Activated T-cell treated with anti-CD3 and anti-CD28 coated beads for 48 hours (primary cell): ENCODE measurements around the gene PLA2G2D.

Experiments
- DNase-seq: peaks from one replicate; pipeline ENCODE4 v3.0.0-alpha.2; 2020; ENCODE audit warnings: low read depth

Gene PLA2G2D

GRCh38 chr1:20086800-20087199 lies 32.5 kb downstream of the PLA2G2D start:
- no peak for DNase-seq

GRCh38 chr1:20083178-20083944 lies 36.0 kb downstream of the PLA2G2D start:
- DNase-seq = no peak

GRCh38 chr1:20082772-20083171 lies 36.6 kb downstream of the PLA2G2D start:
- DNase-seq = no peak

GRCh38 chr1:20081353-20081810 lies 38.0 kb downstream of the PLA2G2D start:
- no peak for DNase-seq

- DNase-seq = no peak
Measured at GRCh38 chr1:20080441-20081352, 38.6 kb downstream of the PLA2G2D start.

- DNase-seq = no peak
Measured at GRCh38 chr1:20079661-20080305, 39.6 kb downstream of the PLA2G2D start.

GRCh38 chr1:20078711-20079110 lies 40.6 kb downstream of the PLA2G2D start:
- DNase-seq = no peak

- DNase-seq = no peak
Measured at GRCh38 chr1:20078171-20078651, 41.1 kb downstream of the PLA2G2D start.

GRCh38 chr1:20076710-20077461 lies 42.5 kb downstream of the PLA2G2D start:
- DNase-seq = no peak

GRCh38 chr1:20076223-20076622 lies 43.1 kb downstream of the PLA2G2D start:
- no peak for DNase-seq

GRCh38 chr1:20075345-20075744 lies 44.0 kb downstream of the PLA2G2D start:
- DNase-seq = no peak

GRCh38 chr1:20074725-20075171 lies 44.6 kb downstream of the PLA2G2D start:
- DNase-seq = no peak

- no peak for DNase-seq
Measured at GRCh38 chr1:20074055-20074724, 45.1 kb downstream of the PLA2G2D start.

- DNase-seq = no peak
Measured at GRCh38 chr1:20073256-20073655, 46.1 kb downstream of the PLA2G2D start.

GRCh38 chr1:20072771-20073170 lies 46.6 kb downstream of the PLA2G2D start:
- DNase-seq = no peak

- no peak for DNase-seq
Measured at GRCh38 chr1:20071416-20071815, 47.9 kb downstream of the PLA2G2D start.

GRCh38 chr1:20070357-20070756 lies 49.0 kb downstream of the PLA2G2D start:
- DNase-seq = no peak

- no peak for DNase-seq
Measured at GRCh38 chr1:20069874-20070273, 49.5 kb downstream of the PLA2G2D start, which contains the start of gene PLA2G5. TSS of gene PLA2G5 (plus strand) at chr1:20070194. CDS start at chr1:20084831, 14,637 bp downstream.

- no peak for DNase-seq
Measured at GRCh38 chr1:20068722-20069121, 50.6 kb downstream of the PLA2G2D start.

- no peak for DNase-seq
Measured at GRCh38 chr1:20063861-20064292, 55.5 kb downstream of the PLA2G2D start.
